Activated gamma-delta T cell treated with anti-CD3 and anti-CD28 coated beads, Interleukin-2, amount 50 U/mL, for 16 hours (primary cell): Measurements from ENCODE around the gene VTI1B.
"Not testable (repeated sequence)": the region's sequence is repeated elsewhere in the genome, so short reads cannot be mapped to it uniquely, and the experiment has no call there.

Source experiments
- DNase-seq: peaks from one replicate; pipeline ENCODE4 v3.0.0-alpha.2; 2020; ENCODE audit warnings: low read depth

VTI1B gene

GRCh38 chr14:67674480-67675218 is at the start of gene VTI1B:
TSS of gene VTI1B (minus strand) at chr14:67674632. CDS start at chr14:67674489, 143 bp downstream.
- peak; percentile 56 for DNase-seq

DNA sequence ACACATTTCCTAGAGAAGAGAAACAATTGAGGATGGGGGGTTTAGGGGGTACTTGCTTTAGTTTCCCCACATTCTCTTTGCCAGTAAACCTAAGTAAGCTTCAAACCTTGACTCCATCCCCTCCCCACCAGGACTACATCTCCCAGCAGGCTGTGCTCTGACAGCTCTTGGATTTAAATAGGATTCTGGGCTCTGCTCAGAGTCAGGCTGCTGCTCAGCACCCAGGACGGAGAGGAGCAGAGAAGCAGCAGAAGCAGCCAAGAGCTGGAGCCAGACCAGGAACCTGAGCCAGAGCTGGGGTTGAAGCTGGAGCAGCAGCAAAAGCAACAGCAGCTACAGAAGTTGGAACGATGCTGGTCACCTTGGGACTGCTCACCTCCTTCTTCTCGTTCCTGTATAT is 47.9 kb upstream of the VTI1B start:
- DNase-seq: no peak

DNA sequence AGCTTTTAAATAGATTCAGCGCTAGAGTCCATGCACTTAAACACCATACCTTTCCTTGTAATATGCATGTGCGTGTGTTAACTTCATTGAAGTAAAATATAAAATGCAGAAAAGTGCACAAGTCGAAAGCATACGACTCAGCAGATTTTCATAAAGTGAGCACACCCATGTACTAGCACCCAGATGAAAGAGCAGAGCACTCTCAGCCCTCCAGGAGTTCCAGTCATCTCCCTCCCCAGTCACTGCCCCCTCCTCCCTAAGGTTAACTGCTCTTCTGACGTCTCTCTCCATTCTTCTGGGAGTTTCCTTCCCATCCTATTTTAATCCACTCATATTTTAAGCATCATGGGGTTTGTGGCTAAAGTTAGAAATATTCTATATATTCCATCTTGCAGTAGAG is 47.4 kb upstream of the VTI1B start:
- DNase-seq: no peak

DNA sequence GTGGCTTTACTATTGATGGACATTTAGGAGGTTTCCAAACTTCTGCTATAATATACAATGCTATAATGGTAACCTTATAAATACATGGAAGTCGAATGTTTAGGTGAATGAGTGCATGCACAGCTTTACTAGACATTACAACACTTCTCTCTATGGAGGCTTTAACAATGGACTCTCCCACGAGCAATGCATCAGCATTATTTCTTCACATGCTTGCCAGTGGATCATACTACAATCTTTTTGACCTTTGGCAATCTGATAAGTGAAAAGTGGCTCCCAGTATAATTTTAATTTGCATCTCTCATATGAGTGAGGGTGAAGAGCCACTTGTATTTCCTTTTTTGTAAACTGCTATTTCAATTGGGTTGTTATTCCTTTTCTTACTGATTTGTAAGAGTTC is 45.4 kb upstream of the VTI1B start:
- no peak for DNase-seq

DNA sequence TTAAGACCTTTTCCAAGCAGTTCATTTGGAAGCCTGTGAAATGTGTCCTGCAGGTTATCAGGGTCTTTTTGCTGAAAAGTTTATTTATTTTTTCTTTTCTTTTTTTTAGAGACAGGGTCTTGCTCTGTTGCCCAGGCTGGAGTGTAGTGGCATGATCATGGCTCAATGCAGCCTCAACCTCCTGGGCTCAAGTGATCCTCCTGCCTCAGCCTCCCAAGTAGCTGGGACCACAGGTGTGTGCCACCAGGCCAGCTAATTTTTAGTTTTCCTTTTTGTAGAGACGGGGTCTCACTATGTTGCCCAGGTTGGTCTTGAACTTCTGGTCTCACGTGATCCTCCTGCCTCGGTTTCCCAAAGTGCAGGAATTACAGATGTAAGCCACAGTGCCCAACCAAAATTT is 45.0 kb upstream of the VTI1B start:
- not testable (repeated sequence) for DNase-seq

- no peak for DNase-seq
Observed at GRCh38 chr14:67718265-67718664, 43.8 kb upstream of the VTI1B start.

- no peak for DNase-seq
Observed at GRCh38 chr14:67717048-67717447, 42.6 kb upstream of the VTI1B start.

- DNase-seq: no peak
Observed at GRCh38 chr14:67710209-67710608, 35.8 kb upstream of the VTI1B start.

- not testable (repeated sequence) for DNase-seq
Observed at GRCh38 chr14:67709796-67710195, 35.4 kb upstream of the VTI1B start.

DNA sequence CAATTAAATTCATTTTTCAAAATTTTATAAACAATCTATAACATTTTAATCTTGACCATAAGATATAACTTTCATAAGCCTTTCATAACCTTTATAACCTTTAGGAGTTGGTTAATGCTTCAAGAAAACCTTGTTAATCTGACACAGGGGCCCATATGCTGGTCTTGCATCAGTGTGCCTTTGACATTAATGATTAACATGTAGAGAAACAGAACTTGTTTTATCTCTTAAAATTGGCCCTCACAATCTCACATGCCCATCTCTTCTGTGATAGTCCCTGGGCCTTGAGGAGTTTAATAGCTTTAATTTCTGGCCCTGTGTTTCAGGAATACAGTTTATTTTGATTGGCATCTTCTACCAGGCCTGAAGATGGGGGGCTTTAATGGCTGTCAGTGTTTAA is 34.9 kb upstream of the VTI1B start:
- not testable (repeated sequence) for DNase-seq

DNA sequence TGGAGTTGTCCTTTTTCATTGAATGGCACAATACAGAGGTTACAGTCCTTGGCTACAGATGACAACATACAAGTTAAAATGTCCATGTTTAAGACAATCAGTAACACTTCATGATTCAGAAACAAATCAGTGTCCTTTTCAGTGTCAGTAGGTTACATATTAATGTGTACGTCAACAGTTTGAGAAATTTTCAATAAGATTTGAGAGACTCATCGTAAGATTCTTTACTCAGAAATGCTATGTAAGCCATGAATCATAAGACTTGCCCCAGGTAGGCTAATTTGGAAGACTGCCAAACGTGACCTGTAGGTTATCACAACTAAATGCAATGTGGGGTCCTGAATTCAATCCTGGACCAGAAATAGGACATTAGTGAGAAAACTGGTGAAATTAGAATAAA is 30.8 kb upstream of the VTI1B start:
- no peak for DNase-seq

- DNase-seq: peak; percentile 1
Observed at GRCh38 chr14:67704484-67705089, 30.2 kb upstream of the VTI1B start.

GRCh38 chr14:67703997-67704396 is 29.6 kb upstream of the VTI1B start:
- no peak for DNase-seq

GRCh38 chr14:67701492-67701891 is 27.1 kb upstream of the VTI1B start, which contains the start of gene RDH12:
TSS of gene RDH12 (plus strand) at chr14:67701886. CDS start at chr14:67722643, 20,757 bp downstream.
- DNase-seq: not testable (repeated sequence)

DNA sequence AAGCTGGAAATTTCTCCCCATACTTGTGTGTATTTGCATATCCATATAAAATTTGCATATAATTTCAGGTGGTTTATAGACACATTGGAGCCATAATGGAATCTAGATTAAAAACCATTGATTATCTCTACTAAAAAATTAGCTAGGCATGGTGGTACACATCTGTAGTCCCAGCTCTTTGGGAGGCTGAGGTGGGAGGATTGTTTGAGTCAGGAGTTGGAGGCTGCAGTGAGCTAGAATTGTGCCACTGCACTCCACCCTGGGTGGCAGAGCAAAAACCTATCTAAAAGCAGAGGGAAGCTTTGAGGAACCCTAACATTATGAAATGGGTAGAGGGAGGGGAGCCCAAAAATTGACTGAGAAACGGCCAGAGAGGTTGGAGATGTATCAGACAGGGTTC is 23.7 kb upstream of the VTI1B start:
- no peak for DNase-seq

DNA sequence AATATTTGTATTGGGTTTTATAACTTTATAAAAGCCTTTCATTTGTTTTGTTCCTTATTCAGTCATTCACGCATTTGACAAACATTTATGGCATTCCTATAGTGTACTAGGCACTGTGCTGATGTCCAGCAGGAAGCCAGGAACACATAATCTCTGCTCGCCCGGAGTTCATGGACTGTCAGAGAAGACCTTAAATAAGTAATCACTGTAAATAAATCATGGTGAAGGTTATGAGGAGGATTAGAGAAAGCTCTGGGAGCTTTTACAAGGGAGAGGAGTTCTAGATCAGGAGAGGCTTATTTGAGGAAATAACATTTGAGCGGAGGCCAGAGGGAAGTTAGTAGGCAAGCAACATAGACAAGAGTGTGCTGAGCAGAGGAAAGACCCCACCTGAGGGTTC is 22.6 kb upstream of the VTI1B start:
- DNase-seq: no peak

- peak; percentile 66 for DNase-seq
Observed at GRCh38 chr14:67695394-67695949, 21.0 kb upstream of the VTI1B start, which contains the start of gene RDH11. TSS of gene RDH11 (minus strand) at chr14:67695764. CDS start at chr14:67695703, 61 bp downstream.

DNA sequence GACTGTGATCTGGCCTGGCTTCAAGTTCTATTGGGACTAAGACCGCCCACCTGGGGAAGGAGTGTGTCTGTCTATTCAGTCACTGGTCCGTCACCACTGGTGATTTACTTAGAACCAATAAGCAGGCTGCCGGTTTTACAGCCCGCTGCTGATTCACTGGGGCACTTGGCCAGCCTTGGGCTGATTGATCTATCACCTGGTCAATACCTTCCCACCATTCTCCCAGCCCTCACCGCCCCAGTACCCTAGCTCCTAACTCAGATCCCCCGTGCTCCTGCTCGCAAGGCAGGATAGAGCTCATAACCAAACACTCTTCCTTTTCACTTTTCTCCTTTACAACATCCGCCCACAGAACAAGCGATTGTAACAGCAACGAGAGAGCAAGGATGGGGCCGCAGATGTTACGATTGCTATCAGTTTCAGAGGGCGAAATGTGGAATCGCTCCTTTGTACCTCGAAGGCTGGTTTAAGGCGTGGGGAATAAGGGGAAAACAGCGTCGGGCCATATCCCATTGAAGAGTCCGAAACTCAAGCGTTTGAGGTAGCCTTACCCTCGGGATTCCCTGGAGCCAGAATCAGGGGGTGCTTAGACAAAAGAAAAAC is 20.5 kb upstream of the VTI1B start:
- DNase-seq: peak; percentile 53

GRCh38 chr14:67690011-67690410 is 15.6 kb upstream of the VTI1B start:
- DNase-seq: no peak

- no peak for DNase-seq
Observed at GRCh38 chr14:67683842-67684241, 9.4 kb upstream of the VTI1B start.

DNA sequence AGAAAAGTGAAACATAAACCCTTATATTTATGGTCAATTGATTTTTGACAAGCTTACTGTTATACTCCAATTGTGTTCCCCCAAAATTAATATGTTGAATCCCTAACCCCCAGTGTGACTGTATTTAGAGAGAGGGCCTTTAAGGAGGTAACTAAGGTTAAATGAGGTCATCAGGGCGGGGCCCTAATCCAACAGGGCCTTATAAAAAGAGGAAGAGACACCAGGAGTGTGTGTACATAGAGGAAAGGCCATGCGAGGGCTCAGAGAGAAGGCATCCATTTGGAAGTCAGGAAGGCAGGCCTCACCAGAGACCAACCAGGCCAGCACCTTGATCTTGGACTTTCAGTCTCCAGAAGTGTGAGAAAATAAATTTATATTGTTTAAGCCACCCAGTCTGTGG is 6.5 kb upstream of the VTI1B start:
- DNase-seq: no peak

DNA sequence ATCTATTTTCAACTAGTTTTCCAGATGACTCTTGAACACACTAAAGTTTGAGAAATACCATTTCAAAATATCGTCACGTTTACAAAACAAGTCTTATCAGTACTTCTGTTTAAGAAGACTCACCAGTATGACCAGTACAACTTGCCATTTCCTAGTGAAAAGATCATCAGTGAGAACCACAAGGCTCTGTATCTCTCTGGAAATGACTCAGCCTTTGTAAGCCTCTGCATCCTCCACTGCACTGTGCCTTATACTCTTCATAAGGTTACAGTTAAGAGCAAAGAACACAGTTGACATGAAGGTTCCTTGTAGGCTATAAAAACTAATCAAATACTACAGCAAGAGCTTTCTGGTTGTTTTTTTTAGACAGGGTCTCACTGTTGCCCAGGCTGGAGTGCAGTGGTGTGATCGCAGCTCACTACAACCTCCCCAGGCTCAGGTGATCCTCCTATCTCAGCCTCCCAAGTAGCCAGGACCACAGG is 5.7 kb upstream of the VTI1B start:
- no peak for DNase-seq

DNA sequence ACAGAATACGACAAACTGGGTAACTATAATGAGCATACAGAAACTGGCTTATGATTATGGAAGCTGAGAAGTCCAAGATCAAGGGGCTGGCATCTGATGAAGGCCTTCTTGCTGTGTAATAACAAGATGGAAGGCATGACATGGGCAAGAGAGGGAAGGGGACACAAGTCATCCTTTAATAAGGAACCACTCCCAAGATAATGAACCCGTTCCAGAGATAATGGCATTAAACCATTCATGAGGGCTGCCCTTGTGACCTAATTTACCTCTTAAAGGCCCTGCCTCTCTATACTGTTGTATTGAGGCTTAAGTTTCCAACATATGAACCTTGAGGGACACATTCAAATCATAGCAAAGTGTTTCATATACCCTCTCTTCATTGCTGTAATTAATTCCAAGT is 4.6 kb upstream of the VTI1B start:
- no peak for DNase-seq
